Mammary epithelial cell (primary cell): ENCODE data around the gene ACP4.

Source experiments
- CTCF ChIP-seq, 2 donors: IDR thresholded peaks in 1 of 2; conservative IDR thresholded peaks in 1 of 2; 2 replicates each; pipeline ENCODE4 v1.5.1; 2011 to 2012; ENCODE audit warnings: inconsistent platforms in 2 of 2, low read length in 2 of 2, mild to moderate bottlenecking in 2 of 2, control low read depth in 1 of 2, low read depth in 1 of 2; ENCODE audit not compliant: insufficient read depth in 1 of 2; ENCODE audit errors: extremely low read depth in 1 of 2
- EZH2 ChIP-seq: IDR thresholded peaks from 2 replicates; pipeline ENCODE4 v1.6.1; 2012; ENCODE audit warnings: low read length, inconsistent platforms, borderline replicate concordance

- TF ChIP-seq CTCF (conservative IDR thresholded peaks at IDR 0.05 in 1 of 2, IDR thresholded peaks at IDR 0.05 in 1 of 2; ENCODE audit: extremely low read depth in 1 of 2, insufficient read depth in 1 of 2, low read depth in 1 of 2, low read length in 2 of 2) (no peak), EZH2 (no peak)
Observed at GRCh38 chr19:50798659-50799546, 8.7 kb downstream of the ACP4 start.
